ENCODE data around the gene LRWD1. TPM values are rescaled to one million over a fixed set of nuclear protein-coding genes. Genes with fewer than 3 reads are reported as not detected.

Gene LRWD1
- total RNA-seq, 1 experiment from 2014 or later: 39.5 TPM

- CTCF ChIA-PET: no interaction called here
Observed at GRCh38 chr7:102469351-102469971, 4.7 kb downstream of the LRWD1 start.

More at GRCh38 chr7:102469351-102469971, 4.7 kb downstream of the LRWD1 start:
- no peak overlapping the region for H3K9ac ChIP-seq (ENCODE audit: low read length)
- TF ChIP-seq POLR2AphosphoS5 (IDR thresholded peaks at IDR 0.05; ENCODE audit: low read depth, low read length): no peak
- no peak for TF ChIP-seq YY1 (IDR thresholded peaks at IDR 0.05; ENCODE audit: extremely low read depth, insufficient replicate concordance, low read depth, low read length)
- no peak for TF ChIP-seq ELF1 (IDR thresholded peaks at IDR 0.05; ENCODE audit: borderline replicate concordance, low read depth)
- TF ChIP-seq TCF7L2 (IDR thresholded peaks at IDR 0.05; ENCODE audit: borderline replicate concordance, extremely low read depth, insufficient read depth, insufficient read length): no peak
- TF ChIP-seq CEBPB (IDR thresholded peaks at IDR 0.05; ENCODE audit: low read depth): no peak
- no peak for TF ChIP-seq SRF (IDR thresholded peaks at IDR 0.05; ENCODE audit: low read depth)
- no peak for TF ChIP-seq SP1 (IDR thresholded peaks at IDR 0.05; ENCODE audit: low read depth)
- TF ChIP-seq FOSL1 (IDR thresholded peaks at IDR 0.05; ENCODE audit: low read depth): no peak
- TF ChIP-seq SIN3A (IDR thresholded peaks at IDR 0.05; ENCODE audit: low read depth): no peak
- no peak for TF ChIP-seq EZH2 (IDR thresholded peaks at IDR 0.05)
- no peak for TF ChIP-seq CTCF (IDR thresholded peaks at IDR 0.05 in 2 of 3, conservative IDR thresholded peaks at IDR 0.05 in 1 of 3; ENCODE audit: borderline replicate concordance in 1 of 3, insufficient read depth in 1 of 3, low read depth in 2 of 3, low read length in 2 of 3)
- no peak for TF ChIP-seq EZH2phosphoT487 (IDR thresholded peaks at IDR 0.05; ENCODE audit: borderline replicate concordance)
- no peak for TF ChIP-seq ZNF274 (IDR thresholded peaks at IDR 0.05; ENCODE audit: low read depth, low read length)
- TF ChIP-seq RAD21 (IDR thresholded peaks at IDR 0.05; ENCODE audit: low read depth): no peak
- no peak for TF ChIP-seq ZBTB33 (IDR thresholded peaks at IDR 0.05; ENCODE audit: extremely low read depth, insufficient replicate concordance, low read length)
- TF ChIP-seq EGR1 (IDR thresholded peaks at IDR 0.05; ENCODE audit: low read depth): no peak
- no peak for TF ChIP-seq ATF3 (IDR thresholded peaks at IDR 0.05)
- H2AFZ ChIP-seq (ENCODE audit: low read depth, low read length, poor library complexity, severe bottlenecking): no peak overlapping the region
- ChIA-PET POLR2A (no interaction called here), RAD21 (ENCODE audit: low non-redundant PET in 1 of 2, low total read pairs in 2 of 2, uncharacterized antibody in 2 of 2, unreplicated experiment in 2 of 2) (no interaction called here)
- no peaks in the 10 kb centered on the region; a peak in 2 of 4 replicates for H3K36me3 ChIP-seq (ENCODE audit: control insufficient read depth in 1 of 2, insufficient read depth in 2 of 2, low read length in 2 of 2)
- no peaks in the 10 kb centered on the region for H3K27me3 ChIP-seq (ENCODE audit: insufficient read depth, low read length)
- H3K9me3 ChIP-seq (ENCODE audit: control insufficient read depth in 1 of 2, insufficient read depth in 1 of 2, low read depth in 1 of 2, low read length in 2 of 2): no peaks in the 10 kb centered on the region
- peaks cover 2 to 9% of the 10 kb centered on the region in 2 experiments; a peak in 2 of 4 replicates for H3K4me1 ChIP-seq (ENCODE audit: control insufficient read depth in 1 of 2, insufficient read depth in 2 of 2, low read length in 2 of 2)
- intact Hi-C loops (cut with micrococcal nuclease): no loop called here
- H3K4me3 ChIP-seq (replicated peaks in 1 of 2; ENCODE audit: low read depth in 1 of 2, low read length in 2 of 2): no peak overlapping the region
- H3K79me2 ChIP-seq (ENCODE audit: insufficient read depth, low read length): peaks cover 10% of the 10 kb centered on the region
- no peaks in the 10 kb centered on the region for H4K20me1 ChIP-seq (ENCODE audit: insufficient read depth)
- no peak for DNase-seq (ENCODE audit: low read depth, low spot score)
- no TSS peak for BruUV-seq (replicated peaks)
- ATAC-seq: no peak
- H3K9me2 ChIP-seq (ENCODE audit: insufficient read depth): no peaks in the 10 kb centered on the region
- no peak overlapping the region; the same call in 1 of the 2 replicates for H3K27ac ChIP-seq (ENCODE audit: low read depth, low read length)
- H3K4me2 ChIP-seq (ENCODE audit: low read length): no peak overlapping the region

All from HCT116 (cell line).